Activated CD4-positive, alpha-beta T cell treated with anti-CD3 and anti-CD28 coated beads for 24 hours (primary cell): ENCODE data around the gene GRID1.

Source experiments
- DNase-seq, 2 donors: peaks; one replicate each; pipeline ENCODE4 v3.0.0-alpha.2; 2020; ENCODE audit warnings: low read depth in 2 of 2

The GRID1 gene

DNA sequence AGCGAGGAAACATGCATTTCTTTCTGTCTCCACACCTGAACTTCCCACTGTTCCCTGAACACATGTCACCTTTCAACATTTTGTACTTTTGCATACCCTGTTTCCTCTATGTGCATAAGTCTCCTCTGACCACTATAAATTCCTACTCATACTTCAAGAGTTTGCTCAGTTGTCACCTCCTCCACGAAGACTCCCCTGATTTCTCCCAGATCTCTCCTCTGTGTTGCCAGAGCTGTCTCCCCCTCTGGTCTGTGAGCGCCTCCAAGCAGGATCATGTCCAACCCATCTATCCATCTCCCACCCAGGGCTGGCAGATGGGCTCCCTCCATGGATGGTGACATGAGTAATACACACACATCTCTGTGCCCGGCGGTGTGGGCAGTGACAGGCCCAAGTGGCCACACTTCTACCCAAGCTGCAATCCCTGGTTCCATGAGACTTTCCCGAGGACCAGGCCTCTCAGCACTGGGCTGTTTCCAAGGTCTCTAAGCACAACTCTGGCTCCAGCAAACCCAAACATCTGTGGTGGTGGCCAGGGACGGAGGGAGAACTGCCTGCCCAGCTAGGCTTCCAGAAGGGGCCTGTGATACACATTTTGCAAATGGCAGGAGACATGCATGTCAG lies 135.9 kb downstream of the GRID1 start:
- DNase-seq, result no peak

DNA sequence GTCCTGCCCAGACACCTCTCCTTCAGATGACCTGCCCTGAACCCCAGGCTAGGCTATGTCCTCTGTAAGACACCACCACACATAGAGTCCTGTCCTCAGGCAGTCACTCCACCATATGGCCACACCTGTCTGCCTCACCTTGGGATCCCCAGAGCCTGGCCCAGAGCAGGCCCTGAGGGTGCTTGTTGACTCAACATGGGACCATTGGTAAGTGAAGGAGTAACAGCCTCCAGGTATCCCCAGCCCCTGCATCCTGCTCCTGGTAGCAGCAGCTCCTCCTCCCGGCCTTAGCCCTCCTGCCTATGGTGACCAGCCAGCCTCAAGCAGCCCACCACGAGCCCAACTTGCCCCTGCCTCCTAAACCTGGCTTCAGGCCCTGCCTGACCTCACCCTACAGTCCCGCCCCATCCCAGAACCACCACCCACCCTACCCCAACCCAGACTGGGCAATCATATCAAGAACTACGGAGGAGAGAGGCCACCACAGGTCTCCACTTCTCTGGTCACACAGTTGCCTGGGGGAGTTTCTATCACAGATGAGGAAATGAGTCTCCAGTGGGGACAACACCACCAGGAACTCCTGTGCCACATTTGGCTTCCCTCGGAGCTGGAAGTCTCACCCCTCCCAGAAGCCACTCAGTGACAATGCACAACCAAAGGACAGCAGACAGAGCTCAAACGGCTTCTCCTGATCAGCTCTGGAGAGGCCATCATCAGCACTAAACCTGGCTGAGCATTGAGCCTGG lies 136.6 kb downstream of the GRID1 start:
- DNase-seq, result no peak

DNA sequence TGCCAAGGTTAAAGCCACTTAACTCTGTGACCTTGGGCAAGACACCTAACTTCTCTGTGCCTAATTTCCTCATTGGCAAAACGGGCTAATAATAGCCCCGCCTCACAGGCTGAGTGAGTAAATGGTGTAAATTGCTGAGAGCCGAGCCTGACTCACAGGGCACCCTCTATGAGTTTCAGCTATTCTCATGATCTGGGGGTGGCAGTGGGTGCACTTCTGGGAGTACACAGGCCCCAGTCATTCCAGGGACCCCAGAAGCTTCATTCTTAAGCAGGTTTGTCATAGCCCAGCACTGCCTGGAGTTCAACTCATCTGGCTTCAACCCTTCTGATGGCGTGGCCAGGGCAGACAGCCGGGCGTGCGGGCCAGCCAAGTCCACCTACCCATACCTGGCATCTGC lies 137.2 kb downstream of the GRID1 start:
- no peak for DNase-seq

DNA sequence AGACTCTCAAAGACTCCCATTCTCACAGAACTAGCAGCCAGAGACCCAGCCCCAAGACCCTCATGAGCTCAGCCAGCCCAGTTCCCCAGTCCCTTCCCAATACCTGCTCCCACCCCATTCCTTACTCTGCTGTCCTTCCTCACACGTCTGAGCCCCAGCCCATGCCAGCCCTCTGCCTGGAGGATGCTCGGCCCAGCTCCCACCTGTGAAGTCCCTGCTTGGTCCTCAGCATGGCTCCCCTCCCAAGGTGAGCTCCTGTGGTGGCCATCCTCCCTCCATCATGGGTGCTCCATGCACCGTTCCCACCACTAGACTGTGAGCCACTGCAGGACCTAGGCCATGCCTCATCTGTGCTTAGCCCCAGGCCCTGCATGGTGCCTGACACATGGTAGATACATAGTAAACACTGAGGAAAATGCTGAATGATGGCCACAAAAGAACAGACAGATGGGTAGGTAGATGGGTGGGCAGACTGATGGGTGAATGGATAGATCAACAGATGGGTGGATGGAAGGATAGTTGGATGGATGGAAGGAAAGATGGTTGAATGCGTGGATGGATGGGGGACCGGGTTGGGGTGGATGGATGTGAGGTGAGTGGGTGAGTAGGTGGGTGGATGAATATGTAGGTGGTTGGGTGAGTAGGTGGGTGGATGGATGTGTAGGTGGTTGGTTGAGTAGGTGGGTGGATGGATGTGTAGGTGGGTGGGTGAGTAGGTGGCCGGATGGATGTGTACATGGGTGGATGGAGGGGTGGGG lies 138.9 kb downstream of the GRID1 start:
- DNase-seq, result no peak

DNA sequence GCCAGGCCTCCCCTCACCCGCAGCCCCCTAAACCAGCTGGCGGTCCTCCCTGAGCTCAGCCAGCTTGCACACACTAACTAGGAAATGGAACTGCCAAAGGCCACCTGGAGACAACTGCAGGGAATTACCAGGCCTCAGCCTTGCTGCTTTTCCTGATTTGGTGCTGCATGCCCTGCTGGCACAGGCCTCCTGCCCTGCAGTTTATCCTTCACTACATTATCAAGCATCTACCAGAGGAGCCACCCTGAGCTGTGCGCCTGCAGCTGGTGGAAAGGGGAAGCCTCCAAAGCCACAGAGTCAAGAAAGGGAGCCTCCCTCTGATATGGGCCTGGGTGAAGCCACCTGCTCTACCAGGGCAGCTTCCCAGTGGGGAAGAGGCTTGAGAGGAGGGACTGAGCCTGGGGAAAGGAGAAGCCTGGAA lies 139.8 kb downstream of the GRID1 start:
- DNase-seq, result no peak

DNA sequence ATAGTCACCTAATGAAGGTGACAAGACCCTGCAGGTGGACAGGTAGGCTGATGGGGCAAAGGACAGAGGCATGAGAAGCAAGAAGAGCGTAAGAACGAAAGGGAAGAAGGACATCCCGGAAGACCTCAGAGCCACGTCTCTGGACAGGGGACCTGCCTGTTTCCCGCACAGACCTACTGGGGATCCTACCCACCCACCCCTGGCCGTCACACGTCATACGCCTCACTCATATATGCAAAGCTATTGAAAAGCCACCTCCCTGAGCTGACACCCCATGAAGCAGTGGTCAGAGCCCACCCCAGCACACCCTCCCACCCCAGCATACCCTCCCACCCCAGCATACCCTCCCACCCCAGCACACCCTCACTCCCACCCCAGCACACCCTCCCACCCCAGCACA lies 140.6 kb downstream of the GRID1 start:
- no peak for DNase-seq

DNA sequence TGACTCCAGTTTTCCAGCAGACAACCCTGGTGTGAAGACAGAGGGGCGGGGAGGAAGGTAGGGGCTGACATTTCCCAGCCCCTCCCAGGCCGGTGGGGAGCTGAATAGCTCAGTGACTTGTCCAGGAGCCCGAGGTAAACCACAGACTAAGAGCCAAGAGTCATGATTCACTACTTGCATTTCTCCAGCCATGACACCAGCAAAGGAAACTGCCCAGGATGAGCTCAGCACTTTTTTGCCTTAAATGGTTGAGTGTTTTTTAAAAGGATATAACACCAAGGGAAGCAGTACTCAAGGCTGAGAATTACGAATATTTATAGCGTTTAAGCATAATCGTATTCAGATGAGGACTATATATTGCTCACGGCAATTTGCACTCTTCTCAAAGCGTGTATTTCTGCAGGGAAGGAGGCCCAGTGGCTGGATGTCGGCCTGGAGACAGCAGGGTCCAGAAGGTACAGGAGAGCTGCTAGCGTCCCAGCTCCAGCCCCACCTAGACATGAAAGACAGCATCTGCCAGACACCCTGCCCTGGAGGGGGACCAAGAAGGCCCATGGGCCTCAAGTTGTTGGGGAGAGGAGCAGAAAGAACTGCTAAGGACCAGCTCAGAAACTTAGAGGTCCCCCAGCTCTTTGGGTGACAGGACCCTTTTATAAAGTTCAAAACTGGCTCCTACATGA lies 141.4 kb downstream of the GRID1 start:
- DNase-seq, result no peak

DNA sequence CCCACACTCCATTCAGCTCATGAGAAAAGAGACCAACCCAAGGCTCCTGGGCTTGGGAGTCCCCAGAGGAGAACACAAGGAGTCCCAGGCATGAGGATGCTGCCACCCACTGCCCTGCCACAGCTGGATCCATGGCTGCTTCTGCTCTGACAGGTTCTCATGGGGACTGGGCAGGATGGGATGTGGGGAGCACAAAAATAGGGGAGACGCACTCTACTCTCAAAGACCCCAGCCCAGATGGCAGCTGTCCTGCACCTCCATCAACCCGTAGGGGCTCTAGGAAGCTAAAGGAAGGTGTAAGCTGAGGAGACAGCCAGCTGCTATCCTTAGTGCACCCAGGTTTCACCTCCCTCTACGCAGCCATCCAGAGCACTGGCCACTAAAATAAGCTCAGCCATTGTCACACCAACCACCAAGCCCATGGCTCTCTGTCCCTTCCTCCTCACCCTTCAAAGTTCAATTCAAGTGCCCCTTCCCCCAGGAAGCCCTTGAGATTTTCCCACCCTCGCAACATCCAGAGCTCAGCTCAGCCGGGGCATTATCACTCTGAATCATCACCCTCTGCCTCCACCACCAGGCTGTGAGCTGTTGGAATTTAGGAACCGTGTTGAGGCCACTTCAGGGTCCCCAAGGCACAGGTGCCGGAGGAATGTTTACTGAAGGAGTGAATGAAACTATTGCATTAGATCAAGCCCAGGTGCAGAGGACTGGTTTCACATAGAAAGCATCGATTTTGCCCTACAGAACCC lies 142.1 kb downstream of the GRID1 start:
- no peak for DNase-seq

DNA sequence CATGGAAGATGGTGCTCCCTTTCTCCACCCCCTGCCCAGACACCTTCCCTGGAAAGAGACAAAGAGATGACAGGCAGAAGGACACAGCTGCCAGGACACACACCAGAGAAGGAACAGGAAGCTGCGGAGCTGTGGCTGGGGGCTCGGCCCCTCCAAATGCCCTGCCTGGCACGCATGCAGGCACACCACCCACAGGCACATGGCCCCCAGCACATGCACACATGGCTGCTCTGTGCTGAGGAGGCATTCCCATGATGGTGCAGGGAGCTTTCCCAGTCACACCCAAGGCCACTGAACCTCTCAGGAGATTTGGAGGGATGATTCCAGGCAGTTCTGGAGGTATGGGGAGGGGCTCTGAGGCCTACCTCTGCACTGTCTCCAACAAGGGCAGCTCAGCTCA lies 143.3 kb downstream of the GRID1 start:
- DNase-seq, result no peak

DNA sequence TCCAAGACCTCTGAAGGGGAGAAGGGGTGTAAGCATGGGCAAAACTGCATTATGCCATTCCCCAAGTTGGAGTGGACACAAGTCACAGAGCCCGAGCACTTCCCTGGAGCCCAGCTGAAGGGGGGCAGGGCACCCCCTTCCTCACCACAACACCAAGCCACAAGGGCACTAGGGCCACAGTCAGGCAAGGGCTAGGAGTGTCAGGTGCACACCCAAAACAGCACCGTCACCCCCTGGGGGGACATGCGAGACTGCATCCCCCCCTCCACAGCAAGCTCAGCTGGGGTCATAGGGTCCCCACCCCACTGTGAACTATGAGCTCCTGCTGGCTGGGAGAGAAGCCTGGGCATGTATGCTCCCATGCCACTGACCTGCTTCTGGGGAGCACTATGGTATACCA lies 143.9 kb downstream of the GRID1 start:
- no peak for DNase-seq

DNA sequence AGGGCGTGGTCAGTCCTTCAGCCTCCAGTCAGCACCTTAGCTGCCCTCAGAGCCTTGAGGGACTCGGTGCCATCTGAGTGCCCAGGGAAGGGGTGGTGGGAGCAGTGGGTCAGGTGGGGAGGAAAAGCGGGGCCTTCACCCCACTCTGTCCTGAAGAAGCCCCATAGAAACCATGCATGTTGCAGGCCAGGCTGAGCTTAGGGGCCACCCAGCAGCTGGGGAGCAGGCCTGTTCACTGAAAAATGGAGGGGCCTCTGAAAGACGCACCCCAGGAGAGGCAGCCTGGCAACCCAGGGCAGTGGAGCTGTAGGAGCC lies 144.3 kb downstream of the GRID1 start:
- no peak for DNase-seq

DNA sequence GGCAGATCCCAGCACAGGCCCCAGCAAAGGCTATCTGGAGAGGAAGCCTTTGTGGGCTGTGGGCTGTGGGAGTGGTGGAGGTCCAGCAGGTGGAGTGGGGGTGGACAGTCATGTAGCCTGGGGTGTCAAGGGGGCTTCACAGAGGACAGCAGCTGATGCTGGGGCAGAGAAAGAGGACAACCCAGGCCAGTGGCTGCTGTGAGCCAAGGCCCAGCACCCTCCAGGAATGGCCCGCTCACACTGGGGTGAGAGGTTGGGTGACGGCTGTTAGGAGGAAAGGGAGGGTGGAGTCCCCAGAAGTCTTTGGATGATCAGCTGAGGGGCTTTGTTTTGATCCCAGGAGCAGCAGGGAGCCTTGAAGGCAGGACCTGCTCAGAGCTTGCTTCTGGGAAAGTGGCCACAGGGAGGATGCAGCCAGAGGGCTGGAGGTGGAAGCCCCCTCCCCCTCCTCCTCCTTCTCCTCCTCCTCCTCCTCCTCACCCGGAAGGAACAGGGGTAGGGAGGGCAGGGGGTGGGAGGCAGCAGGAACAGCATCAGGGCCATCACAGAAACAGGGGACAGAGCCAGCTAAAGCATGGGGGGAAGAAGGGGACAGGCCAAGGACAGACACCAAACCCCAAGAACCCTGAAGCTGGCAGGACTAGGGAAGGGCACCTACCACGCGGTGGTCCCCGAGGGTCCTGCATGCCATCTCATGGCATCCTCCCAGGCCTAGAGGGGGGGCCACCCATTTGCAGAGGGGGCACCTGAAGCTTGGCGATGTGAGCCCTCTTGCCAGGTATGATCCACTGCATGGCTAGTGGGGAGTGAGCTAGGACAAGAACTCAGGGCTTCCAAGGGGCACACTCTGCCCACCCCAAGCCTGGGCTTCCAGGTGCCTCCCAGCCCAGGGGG lies 144.9 kb downstream of the GRID1 start:
- DNase-seq, result no peak

DNA sequence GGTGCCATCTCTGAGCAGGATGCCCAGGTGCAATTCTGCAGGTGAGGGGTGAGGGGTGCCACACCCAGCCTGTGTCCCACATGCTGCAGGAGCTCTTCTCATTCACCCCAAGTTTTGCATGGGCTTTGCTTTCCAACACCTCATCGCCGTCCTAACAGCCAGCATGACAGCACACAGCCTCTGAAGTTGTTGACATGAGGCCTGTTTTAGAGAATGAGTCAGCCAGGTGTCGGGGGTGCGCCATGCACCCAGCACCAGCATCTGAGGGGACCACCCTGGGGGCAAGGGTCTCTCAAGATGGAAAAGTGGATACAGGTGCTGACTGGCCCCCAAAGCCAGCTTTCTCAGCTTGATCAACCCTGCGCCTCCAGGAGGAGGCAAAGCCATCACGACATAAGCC lies 146.0 kb downstream of the GRID1 start:
- DNase-seq, result no peak

DNA sequence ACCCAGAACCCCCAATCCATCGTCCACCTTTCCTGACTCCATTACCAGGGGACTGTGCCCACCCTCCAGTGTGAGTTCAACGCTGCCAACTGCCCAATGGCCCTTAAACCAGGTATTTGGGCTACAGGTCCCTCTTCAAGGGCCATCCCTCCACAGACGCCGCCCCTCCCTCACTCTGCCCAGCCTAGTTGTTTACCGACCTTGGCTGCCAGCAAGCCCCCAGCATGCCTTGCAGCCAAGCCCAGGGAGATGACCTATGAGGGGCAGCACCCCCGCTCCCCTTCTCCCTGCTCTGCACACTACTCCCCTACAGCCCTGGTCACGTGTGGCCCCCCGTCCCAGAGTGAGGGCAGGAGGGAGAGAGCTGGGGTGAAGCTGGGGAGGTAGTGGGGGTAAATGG lies 147.3 kb downstream of the GRID1 start:
- DNase-seq, result no peak

DNA sequence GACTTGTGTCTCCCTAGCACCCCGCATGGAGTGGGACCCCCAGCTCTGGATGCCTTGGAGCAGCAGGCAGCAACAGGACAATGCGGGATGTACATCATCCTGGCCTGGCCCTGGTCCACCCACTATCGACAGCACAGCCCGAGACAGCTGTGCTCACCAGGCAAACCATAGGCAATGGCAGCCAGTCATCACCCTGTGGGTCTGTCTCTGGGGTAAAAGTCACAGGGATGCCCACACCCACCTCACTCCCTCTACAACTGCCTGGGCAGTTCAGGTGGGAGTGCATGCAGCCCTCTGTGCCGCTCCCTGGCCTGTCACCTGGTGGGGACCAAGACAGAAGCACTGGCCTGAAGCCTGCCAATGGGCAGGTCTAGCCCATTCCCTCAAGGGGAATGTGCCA lies 147.8 kb downstream of the GRID1 start:
- no peak for DNase-seq

DNA sequence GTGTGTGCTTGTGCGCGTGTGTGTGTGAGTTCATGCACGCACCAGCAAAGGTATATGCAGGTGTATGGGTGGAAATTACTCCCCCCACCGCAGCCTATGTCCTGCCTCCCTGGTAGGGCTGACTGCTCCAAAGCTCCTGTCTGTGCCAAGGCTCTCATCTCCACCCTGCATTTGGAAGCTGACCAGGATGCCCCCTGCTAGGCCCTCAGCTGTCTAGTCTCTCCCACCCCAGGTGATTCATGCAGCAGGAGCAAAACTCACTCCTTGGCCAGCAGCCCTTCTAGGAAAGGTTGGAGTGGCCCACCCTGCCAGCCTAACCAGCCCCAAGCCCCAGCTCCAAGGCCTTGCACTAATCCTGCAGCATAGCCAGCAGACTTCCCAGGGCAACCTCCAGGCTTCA lies 148.4 kb downstream of the GRID1 start:
- DNase-seq, result no peak

DNA sequence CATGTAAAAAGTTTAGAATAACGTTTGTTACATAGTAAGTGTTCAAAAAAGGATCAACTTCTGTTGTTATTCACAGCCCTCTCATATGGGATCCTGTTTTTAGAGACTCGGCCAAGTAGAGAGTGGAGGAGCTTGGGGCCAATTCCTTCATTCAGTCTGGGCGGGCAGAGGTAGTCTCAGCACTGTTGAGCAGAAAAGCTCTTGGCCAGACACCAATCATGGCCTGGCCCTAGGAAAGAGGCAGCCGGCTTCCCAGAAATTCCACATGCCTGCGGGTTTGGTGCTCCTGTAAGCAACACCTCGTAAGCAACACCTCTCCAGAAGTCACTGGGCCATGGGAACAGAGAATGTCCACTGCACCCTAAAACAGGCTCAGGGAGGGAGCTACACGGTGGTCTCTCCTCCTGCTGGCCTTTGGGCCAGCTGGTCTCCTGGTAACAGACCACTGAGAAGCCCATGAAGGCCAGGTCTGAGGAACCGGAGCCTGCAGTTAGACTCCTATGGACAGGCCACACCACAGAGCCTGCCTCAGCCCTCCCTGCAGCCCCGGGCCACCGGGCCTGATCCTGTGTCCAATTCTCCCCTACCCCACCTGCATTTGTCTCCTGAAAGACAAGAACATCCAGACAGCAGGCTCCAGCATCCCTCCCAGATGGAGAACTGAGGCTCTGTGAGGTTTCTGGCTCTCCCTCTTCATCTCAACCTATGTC lies 149.1 kb downstream of the GRID1 start:
- DNase-seq, result no peak

DNA sequence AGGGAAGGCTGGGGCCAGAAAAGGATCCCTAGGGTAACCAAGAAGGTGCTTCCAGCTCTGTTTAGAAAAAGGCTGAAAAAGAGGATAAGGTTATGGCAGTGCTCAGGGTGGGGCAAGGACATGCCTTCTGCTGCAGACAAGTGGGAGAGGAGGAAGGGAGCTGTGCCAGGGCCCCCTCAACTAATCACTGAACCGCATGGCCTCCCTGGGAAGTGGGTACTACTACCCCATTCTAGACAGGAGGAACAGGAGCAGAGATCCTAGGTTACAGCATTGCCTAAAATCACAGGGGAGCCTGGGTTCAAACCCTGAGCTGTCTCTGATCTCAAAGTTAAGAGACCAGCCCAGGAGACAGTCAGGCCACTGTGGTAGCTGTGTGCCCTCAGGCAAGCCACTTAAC lies 149.7 kb downstream of the GRID1 start:
- DNase-seq, result no peak

DNA sequence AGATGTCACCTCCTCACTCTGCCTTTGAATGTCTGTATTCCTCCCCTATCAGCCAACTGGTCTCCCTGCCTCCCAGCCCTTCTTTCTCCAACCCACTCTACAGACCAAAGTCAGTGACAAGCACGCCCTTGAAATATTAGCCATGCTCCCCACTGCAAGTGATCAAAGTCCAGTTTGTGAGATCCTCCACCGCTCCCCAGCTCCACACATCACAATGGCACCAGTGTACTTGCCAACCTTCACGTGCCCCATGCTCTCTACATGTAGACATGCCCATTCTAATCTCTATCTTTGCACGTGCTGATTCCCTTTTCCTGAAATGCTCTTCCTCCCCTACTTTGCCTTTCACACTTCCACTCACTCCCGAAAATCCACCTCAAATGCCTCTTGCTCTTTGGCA lies 150.9 kb downstream of the GRID1 start:
- DNase-seq, result no peak

DNA sequence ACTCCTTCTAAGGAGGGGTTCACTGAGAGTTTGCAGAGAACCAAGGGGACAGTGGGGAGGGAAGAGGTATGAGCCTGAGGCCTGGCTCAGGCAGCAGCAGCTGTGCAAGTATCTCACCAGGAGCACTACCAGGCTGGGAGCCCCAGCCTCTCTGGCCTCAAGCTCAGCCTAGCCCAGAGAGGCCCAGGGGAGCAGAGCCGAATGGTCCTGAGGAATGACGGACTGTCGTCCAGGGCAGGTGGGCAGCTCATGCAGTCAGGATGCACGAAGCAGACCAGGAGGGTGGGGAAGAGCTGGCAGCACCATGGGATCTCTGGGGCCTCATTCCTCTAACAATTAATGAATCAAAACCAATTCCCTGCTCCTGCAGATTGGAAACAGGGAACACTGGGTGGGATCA lies 151.5 kb downstream of the GRID1 start:
- DNase-seq, result no peak
